Activated B cell treated with CpG ODN at 0.5 μM for 24 hours (primary cell): ENCODE results near the gene PRUNE2. TPM values are rescaled to one million over a fixed set of nuclear protein-coding genes. Genes with fewer than 3 reads are reported as not detected.

Experiments used
- ATAC-seq: fragments of 200-7000 bp; cut with Tn5 transposase; one replicate; pipeline ENCODE4 v1.10.0; 2021; ENCODE audit warnings: low read depth, mild to moderate bottlenecking, moderate library complexity
- CTCF ChIA-PET: fragments of 350-600 bp; sonication (Branson Sonifier 250); formaldehyde crosslinking; loops from one replicate; lab custom pipeline; 2021; ENCODE audit warnings: antibody characterized with exemption; lab: Charles Lee
- POLR2A ChIA-PET: fragments of 350-600 bp; sonication (Branson Sonifier 250); formaldehyde crosslinking; loops from one replicate; lab custom pipeline; 2021; ENCODE audit warnings: antibody characterized with exemption; lab: Charles Lee
- DNase-seq: peaks from one replicate; pipeline ENCODE4 v3.0.0; 2022
- H3K27ac Mint-ChIP-seq: one replicate; pipeline ENCODE4 v1.8.0; 2020; ENCODE audit warnings: mixed read lengths
- H3K27me3 Mint-ChIP-seq: one replicate; pipeline ENCODE4 v1.8.0; 2021; ENCODE audit warnings: mixed read lengths
- H3K36me3 Mint-ChIP-seq: one replicate; pipeline ENCODE4 v1.8.0; 2021; ENCODE audit warnings: low read depth, mixed read lengths
- H3K4me1 Mint-ChIP-seq: one replicate; pipeline ENCODE4 v1.8.0; 2021; ENCODE audit warnings: mixed read lengths
- H3K4me3 Mint-ChIP-seq: one replicate; pipeline ENCODE4 v1.8.0; 2020; ENCODE audit warnings: mild to moderate bottlenecking, mixed read lengths
- H3K9me3 Mint-ChIP-seq: one replicate; pipeline ENCODE4 v1.8.0; 2020; ENCODE audit warnings: mixed read lengths
- CTCF ChIP-seq: fragments of 200-600 bp; IDR thresholded peaks from one replicate; pipeline ENCODE4 v1.8.0; 2022; ENCODE audit warnings: antibody characterized with exemption, mild to moderate bottlenecking
- intact Hi-C: fragments of 100-400 bp; cut with micrococcal nuclease; formaldehyde crosslinking; loops from one replicate; pipeline ENCODE4 v1.15.1; 2024
- total RNA-seq: library from RNA; stranded (reverse); gene quantifications from 2 replicates; pipeline ENCODE4 v1.2.3, GENCODE V29; 2022

Gene PRUNE2
- total RNA-seq, 1 donor from 2014 or later: not detected

- ChIA-PET POLR2A (no interaction called here), CTCF (no interaction called here)
- no peaks in the 10 kb centered on the region for H3K9me3 Mint-ChIP-seq
- H3K4me1 Mint-ChIP-seq: peaks cover 13% of the 10 kb centered on the region
- H3K27ac Mint-ChIP-seq: no peak overlapping the region
- DNase-seq: no peak
- no peak for TF ChIP-seq CTCF
- H3K4me3 Mint-ChIP-seq: no peak overlapping the region
- no peak for ATAC-seq
- no peaks in the 10 kb centered on the region for H3K27me3 Mint-ChIP-seq
- no peaks in the 10 kb centered on the region for H3K36me3 Mint-ChIP-seq
- intact Hi-C loops: no loop called here
Observed at GRCh38 chr9:76883341-76883855, 22.5 kb downstream of the PRUNE2 start.

GRCh38 chr9:76882686-76883085, 23.2 kb downstream of the PRUNE2 start:
- no peak for TF ChIP-seq CTCF
- CTCF ChIA-PET: no interaction called here
- no peaks in the 10 kb centered on the region for H3K36me3 Mint-ChIP-seq

GRCh38 chr9:76880210-76880609, 25.7 kb downstream of the PRUNE2 start:
- Mint-ChIP-seq H3K36me3 (no peaks in the 10 kb centered on the region), H3K4me3 (no peak overlapping the region), H3K4me1 (peaks cover 10% of the 10 kb centered on the region), H3K9me3 (no peaks in the 10 kb centered on the region), H3K27me3 (peaks cover 5% of the 10 kb centered on the region), H3K27ac (no peak overlapping the region)
- ATAC-seq (no peak), DNase-seq (no peak)
- TF ChIP-seq CTCF: no peak
- POLR2A ChIA-PET: no interaction called here
- intact Hi-C loops: no loop called here
- CTCF ChIA-PET: no interaction called here

More at GRCh38 chr9:76882686-76883085, 23.2 kb downstream of the PRUNE2 start:
- Mint-ChIP-seq H3K27ac (no peak overlapping the region), H3K4me1 (peaks cover 13% of the 10 kb centered on the region), H3K9me3 (no peaks in the 10 kb centered on the region), H3K4me3 (no peak overlapping the region), H3K27me3 (peaks cover 2% of the 10 kb centered on the region)
- no peak for ATAC-seq
- POLR2A ChIA-PET: no interaction called here
- intact Hi-C loops: no loop called here
- DNase-seq: no peak

GRCh38 chr9:76878933-76879332, 27.0 kb downstream of the PRUNE2 start:
- CTCF ChIA-PET: no interaction called here
- no peak for ATAC-seq
- DNase-seq: no peak
- Mint-ChIP-seq H3K4me1 (peaks cover 10% of the 10 kb centered on the region), H3K27me3 (peaks cover 5% of the 10 kb centered on the region), H3K9me3 (no peaks in the 10 kb centered on the region), H3K27ac (no peak overlapping the region), H3K36me3 (no peaks in the 10 kb centered on the region), H3K4me3 (no peak overlapping the region)
- POLR2A ChIA-PET: no interaction called here
- TF ChIP-seq CTCF: no peak
- intact Hi-C loops: no loop called here

GRCh38 chr9:76877961-76878360, 28.0 kb downstream of the PRUNE2 start:
- ATAC-seq (no peak), DNase-seq (no peak)
- Mint-ChIP-seq H3K9me3 (no peaks in the 10 kb centered on the region), H3K27ac (no peak overlapping the region), H3K4me3 (no peak overlapping the region), H3K36me3 (no peaks in the 10 kb centered on the region), H3K4me1 (peaks cover 8% of the 10 kb centered on the region), H3K27me3 (peaks cover 11% of the 10 kb centered on the region)
- intact Hi-C loops: no loop called here
- TF ChIP-seq CTCF: no peak
- POLR2A ChIA-PET: no interaction called here
- CTCF ChIA-PET: no interaction called here
